GM19023 (cell line): ENCODE measurements around the gene HBZ.
"Not testable (repeated sequence)": the region's sequence is repeated elsewhere in the genome, so short reads cannot be mapped to it uniquely, and the experiment has no call there.

Source experiments
- ATAC-seq: cut with Tn5 transposase; IDR thresholded peaks from one replicate; pipeline ENCODE4 v1.9.1; 2021; ENCODE audit warnings: mild to moderate bottlenecking, moderate library complexity; ENCODE audit not compliant: unreplicated experiment

The HBZ gene

DNA sequence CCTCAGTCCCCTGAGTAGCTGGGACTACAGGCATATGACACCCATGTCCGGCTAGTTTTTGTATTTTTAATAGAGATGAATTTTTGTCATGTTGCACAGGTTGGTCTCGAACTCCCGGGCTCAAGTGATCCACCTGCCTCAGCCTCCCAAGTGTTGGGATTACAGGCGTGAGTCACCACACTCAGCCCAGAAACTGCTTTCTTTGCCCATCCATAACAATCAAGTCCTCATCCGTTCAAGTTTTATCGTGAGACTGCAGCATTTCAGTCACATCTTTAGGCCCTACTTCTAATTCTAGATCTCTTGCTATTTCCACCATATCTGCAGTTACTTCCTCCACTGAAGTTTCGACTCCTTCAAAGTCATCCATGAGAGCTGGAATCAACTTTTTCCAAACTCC, 20.3 kb upstream of the HBZ start:
- no peak for ATAC-seq

GRCh38 chr16:133716-134115, 18.7 kb upstream of the HBZ start:
- no peak for ATAC-seq

- no peak for ATAC-seq
Observed at GRCh38 chr16:138049-138417, 14.4 kb upstream of the HBZ start.

- no peak for ATAC-seq
Observed at GRCh38 chr16:140175-140857, 12.1 kb upstream of the HBZ start.

DNA sequence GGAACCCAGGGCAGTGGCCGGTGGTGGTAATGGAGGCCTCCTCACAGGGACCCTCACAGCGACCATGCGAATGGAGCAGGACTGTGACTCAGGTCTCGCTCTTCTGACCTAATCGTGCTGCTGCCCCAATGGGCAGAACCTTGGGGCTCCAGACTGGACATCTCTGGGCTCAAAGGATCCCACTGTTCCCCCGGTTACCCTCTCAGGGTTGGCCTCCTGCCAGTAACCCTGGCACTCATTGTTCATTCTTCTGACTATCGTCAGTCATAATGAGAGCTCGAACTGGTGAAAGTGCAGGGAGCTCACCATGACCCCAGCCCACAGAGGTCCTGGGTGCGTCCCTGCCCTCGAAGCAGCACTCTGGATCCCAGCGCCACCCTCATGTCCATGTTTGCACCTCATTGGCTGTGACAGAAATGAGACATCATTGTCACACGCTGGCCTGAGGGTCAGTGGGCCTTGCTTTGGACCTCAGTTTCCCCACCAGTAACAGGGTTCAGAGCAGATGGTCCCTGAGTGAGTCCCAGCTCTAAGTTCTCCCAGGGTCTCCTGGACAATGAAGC, 10.0 kb upstream of the HBZ start:
- ATAC-seq: no peak

GRCh38 chr16:143047-143446, 9.4 kb upstream of the HBZ start:
- no peak for ATAC-seq

- no peak for ATAC-seq
Observed at GRCh38 chr16:143456-143855, 9.0 kb upstream of the HBZ start.

DNA sequence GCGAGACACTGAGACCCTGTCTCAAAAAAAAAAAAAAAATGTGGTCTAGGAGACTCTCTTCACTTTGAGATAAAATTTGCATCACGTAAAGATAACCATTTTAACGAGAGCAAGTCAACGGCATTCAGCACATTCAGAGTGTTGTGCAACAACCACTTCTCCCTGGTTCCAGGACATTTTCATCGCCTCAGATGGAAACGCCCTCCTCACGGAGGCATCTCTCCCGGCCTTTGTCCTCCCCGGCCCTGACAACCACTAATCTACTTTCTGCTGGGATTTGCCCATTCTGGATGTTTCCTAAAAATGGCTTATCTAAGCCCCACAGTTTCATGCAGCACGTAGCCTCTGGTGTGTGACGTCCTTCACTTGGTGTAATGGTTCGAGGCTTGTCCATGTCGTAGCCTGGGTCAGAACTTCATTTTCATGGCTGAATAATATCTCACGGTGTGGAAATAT, 7.6 kb upstream of the HBZ start:
- no peak for ATAC-seq

- ATAC-seq: no peak
Observed at GRCh38 chr16:146646-147045, 5.8 kb upstream of the HBZ start.

DNA sequence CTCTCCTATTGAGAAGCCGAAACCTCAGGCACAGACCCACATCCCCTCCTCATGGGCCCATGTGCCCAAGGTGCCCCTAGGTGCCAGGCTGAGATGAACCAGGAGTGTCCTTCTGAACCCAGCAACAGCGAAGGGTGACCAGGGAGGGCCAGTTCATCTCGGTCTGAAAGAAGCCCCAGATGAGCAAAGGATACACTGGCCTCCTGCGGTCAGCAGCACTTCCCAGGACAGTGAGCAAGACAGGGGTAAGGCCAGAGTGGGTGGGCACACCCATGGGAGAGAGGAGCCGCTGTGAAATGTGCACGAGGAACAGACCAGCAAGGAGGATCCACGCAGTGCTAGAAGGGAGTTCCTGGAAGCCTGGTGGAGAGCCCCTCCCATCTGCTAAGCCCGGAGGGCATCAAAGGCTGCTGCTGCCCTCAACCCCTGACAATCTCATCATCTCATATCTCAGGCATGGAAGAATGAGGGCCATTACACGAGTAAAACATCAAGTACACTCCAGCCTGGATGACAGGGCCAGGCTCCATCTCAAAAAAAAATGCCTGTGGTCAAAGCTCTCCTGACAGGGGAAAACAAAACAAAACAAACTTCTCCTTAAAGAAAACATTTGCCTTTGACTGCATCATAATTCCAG, 3.3 kb upstream of the HBZ start:
- ATAC-seq: no peak

- not testable (repeated sequence) for ATAC-seq
Observed at GRCh38 chr16:153129-153521, 681 bp downstream of the HBZ start.

GRCh38 chr16:153550-154216, 1.2 kb downstream of the HBZ start:
- ATAC-seq: not testable (repeated sequence)

DNA sequence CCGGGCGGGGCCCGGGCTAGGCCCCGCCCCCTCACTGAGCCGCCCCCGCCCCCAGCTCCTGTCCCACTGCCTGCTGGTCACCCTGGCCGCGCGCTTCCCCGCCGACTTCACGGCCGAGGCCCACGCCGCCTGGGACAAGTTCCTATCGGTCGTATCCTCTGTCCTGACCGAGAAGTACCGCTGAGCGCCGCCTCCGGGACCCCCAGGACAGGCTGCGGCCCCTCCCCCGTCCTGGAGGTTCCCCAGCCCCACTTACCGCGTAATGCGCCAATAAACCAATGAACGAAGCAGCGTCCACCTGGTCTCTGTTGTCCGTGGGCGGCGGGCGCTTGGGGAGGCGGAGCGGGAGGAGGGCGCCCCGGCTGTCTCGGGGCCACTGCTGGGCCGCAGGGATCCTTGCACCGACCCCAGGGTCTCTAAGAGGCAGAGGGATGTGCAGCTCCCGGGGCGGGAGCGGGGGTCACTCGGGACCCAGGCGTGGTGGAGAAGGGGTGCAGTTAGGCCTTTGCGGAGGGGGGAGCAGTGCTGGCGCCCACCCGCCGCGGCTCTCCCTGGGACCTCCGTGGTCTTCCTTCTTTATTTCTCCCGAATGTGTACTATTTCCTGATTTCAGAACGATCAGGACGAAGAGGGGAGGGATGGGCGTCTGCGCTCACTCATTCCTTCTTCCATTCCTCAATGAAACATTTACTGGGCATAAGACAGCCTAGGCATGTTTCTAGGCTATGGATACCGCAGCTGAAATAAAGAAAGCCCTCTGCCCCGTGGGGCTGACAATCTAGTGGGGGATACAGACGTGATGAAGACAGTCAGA, 2.0 kb downstream of the HBZ start:
- ATAC-seq: no peak

- no peak for ATAC-seq
Observed at GRCh38 chr16:155031-155398, 2.6 kb downstream of the HBZ start.

DNA sequence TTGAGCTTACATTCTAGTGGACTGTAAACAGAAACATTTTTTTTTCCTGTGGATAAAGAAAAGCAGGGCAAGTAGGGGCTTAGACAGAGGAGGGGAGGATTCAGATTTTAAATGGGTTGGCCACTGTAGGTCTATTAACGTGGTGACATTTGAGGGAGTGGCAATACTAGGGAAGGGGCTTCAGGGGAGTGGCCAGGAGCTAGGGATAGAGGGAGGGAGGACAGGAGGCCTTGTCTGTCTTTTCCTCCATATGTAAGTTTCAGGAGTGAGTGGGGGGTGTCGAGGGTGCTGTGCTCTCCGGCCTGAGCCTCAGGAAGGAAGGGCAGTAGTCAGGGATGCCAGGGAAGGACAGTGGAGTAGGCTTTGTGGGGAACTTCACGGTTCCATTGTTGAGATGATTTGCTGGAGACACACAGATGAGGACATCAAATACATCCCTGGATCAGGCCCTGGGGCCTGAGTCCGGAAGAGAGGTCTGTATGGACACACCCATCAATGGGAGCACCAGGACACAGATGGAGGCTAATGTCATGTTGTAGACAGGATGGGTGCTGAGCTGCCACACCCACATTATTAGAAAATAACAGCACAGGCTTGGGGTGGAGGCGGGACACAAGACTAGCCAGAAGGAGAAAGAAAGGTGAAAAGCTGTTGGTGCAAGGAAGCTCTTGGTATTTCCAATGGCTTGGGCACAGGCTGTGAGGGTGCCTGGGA, 6.8 kb downstream of the HBZ start:
- ATAC-seq: no peak

GRCh38 chr16:160242-160641, 7.8 kb downstream of the HBZ start:
- not testable (repeated sequence) for ATAC-seq

DNA sequence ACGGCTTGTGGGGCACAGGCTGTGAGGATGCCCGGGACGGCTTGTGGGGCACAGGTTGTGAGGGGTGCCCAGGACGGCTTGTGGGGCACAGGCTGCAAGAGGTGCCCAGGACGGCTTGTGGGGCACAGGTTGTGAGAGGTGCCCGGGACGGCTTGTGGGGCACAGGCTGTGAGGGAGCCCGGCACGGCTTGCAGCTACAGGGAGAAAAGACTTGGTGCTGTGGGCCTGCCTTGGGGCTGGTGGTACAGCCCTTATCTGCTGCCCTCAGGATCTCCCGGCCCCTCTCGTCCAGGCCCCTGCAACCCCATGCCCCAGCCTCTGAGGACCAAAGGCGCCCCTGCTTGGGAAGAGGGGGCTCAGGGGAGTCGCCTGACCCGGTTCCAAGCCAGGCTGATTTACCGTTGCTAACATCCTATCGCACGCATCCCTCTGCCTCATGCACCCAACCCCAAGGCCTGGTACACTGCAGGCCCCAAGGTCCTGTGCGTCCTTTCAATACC, 8.3 kb downstream of the HBZ start:
- no peak for ATAC-seq

DNA sequence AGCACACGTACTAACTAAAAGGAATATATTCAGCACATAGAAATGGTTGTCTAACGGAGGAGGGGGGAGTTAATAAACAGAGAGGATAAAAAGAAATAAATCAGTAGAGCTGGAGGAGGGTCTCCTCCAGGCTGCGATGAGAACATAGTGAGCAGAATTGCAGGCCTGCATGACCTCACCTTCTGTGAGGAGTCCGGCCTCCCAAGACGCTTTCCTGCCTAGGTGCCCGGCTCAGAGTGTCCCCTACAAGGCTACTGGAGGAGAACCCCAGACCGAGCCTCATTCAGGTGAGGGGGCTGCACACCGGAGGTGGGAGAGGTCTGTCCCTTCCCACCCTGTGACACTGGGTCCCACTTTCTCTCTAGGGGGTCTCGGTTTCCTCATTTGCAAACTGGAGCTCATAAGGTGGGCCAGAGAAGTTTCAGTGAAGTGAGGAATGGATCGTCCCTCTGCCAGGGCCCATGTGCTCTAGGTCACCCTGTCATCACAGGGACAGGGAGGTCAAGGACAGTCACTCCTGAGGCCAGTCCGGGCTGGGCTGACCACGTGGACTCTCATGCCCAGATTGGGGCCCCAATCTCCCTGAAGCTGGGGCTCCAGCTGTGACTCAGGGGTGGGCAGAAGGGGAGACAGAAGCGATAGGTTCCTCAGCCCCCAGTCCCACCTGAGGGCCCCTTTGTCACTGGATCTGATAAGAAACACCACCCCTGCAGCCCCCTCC, 10.0 kb downstream of the HBZ start:
- no peak for ATAC-seq

DNA sequence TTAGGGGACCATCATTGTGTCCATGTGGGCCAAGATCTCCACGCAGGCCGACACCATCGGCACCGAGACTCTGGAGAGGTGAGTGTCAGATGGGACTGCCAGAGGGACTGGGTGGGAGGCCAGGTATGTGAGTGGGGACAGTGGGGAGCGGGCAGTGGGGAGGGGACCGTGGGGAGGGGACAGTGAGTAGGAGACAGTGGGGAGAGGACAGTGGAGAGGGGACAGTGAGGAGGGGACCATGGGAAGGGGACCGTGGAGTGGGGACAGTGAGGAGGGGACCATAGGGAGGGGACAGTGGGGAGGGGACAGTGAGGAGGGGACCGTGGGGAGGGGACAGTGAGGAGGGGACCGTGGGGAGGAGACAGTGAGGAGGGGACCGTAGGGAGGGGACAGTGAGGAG, 10.7 kb downstream of the HBZ start:
- not testable (repeated sequence) for ATAC-seq

DNA sequence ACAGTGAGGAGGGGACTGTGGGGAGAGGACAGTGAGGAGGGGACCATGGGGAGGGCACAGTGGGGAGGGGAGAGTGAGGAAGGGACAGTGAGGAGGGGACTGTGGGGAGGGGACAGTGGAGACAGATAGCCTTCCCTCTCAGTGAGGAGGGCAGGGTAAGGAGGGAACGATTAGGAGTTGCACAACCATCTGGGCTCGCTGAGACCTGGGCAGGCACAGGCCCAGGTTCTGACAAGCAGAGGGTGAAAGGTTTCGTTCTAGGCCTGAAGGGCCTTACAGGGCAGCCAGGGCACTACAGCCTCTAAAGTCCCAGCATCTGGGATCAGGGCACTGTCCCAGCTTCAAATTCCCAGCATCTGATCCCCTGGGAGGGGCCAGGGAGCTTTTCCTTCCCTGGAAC, 11.3 kb downstream of the HBZ start:
- ATAC-seq: not testable (repeated sequence)
